Transverse colon (tissue), 4 donors: Measurements from ENCODE around the gene LRRK2. TPM values are rescaled to one million over a fixed set of nuclear protein-coding genes. Genes with fewer than 3 reads are reported as not detected.

Source experiments
- DNase-seq: peaks from one replicate; pipeline ENCODE4 v3.0.0-alpha.2; 2019
- H3K27ac ChIP-seq, 4 donors: fragments of 200-600 bp; sonication (generic); 2 replicates each; pipeline ENCODE4 v1.5.1; 2016 to 2018; ENCODE audit warnings: inconsistent platforms in 4 of 4
- H3K27me3 ChIP-seq: fragments of 200-600 bp; sonication (generic); 2 replicates; pipeline ENCODE4 v1.5.1; 2017; ENCODE audit warnings: inconsistent platforms
- H3K36me3 ChIP-seq, 4 donors: fragments of 200-600 bp; sonication (generic); 2 replicates each; pipeline ENCODE4 v1.5.1; 2017 to 2019; ENCODE audit warnings: inconsistent platforms in 4 of 4
- H3K4me1 ChIP-seq, 4 donors: fragments of 200-600 bp; sonication (generic); 2 replicates each; pipeline ENCODE4 v1.5.1; 2017 to 2020; ENCODE audit warnings: inconsistent platforms in 4 of 4
- H3K4me3 ChIP-seq, 4 donors: fragments of 200-600 bp; sonication (generic); 1 replicate in 1 of 4; 2 replicates in 3 of 4; pipeline versions ENCODE4 v1.5.1 to v1.6.1; 2017 to 2019; ENCODE audit warnings: inconsistent platforms in 4 of 4
- H3K9me3 ChIP-seq, 2 donors: fragments of 200-600 bp; sonication (generic); 2 replicates each; pipeline ENCODE4 v1.5.1; 2017 to 2019; ENCODE audit warnings: inconsistent platforms in 2 of 2
- EP300 ChIP-seq: sonication (generic); formaldehyde crosslinking; IDR thresholded peaks from one replicate; pipeline ENCODE4 v1.6.1; 2017; ENCODE audit warnings: antibody characterized with exemption, low read depth
- POLR2A ChIP-seq: fragments of 450-650 bp; IDR thresholded peaks from one replicate; pipeline ENCODE4 v1.6.1; 2016; ENCODE audit warnings: antibody characterized with exemption, mild to moderate bottlenecking, moderate library complexity
- POLR2AphosphoS5 ChIP-seq, 3 donors: sonication (generic); formaldehyde crosslinking; IDR thresholded peaks; one replicate each; pipeline ENCODE4 v1.6.1; 2016; ENCODE audit warnings: antibody characterized with exemption in 3 of 3
- WGBS, 2 donors: methylation state at CpG; one replicate each; pipeline ENCODE4 v1.1.5; 2018; ENCODE audit warnings: low coverage in 1 of 2; 5-methylcytosine and 5-hydroxymethylcytosine counted together
- in situ Hi-C, 4 donors: fragments of 200-750 bp; cut with MboI; loops; one replicate each; pipeline versions ENCODE4 v1.15.0 to v1.15.1; 2017; ENCODE audit warnings: low sequenced_read_pairs in 3 of 4, low pct_ligation_motif_present in 1 of 4, low pct_unique_long_range_greater_than_20kb in 1 of 4
- intact Hi-C: fragments of 100-400 bp; cut with DNase I; formaldehyde crosslinking; loops from one replicate; pipeline ENCODE4 v1.15.1; 2023; ENCODE audit warnings: low total_unique reads
- total RNA-seq, 4 donors: library from RNA; depleted of rRNA; stranded (reverse); fragments of >200 nt; gene quantifications; one replicate each; pipeline ENCODE4 v1.1.0, GENCODE V29; 2016
- TF ChIP-seq, protein P1 (sequence below), 5 experiments: fragments of 200-600 bp in 3 of 5; fragments of 450-650 bp in 2 of 5; sonication (generic) in 3 of 5; IDR thresholded peaks; 1 replicate in 2 of 5; 2 replicates in 3 of 5; pipeline ENCODE4 v1.5.1; 2016 to 2017; ENCODE audit warnings: antibody characterized with exemption in 5 of 5, inconsistent platforms in 3 of 5, mild to moderate bottlenecking in 2 of 5, moderate library complexity in 1 of 5

Gene LRRK2
- total RNA-seq, 4 donors from 2014 or later, result 1.9 to 30.8 (median 7.9) TPM

DNA sequence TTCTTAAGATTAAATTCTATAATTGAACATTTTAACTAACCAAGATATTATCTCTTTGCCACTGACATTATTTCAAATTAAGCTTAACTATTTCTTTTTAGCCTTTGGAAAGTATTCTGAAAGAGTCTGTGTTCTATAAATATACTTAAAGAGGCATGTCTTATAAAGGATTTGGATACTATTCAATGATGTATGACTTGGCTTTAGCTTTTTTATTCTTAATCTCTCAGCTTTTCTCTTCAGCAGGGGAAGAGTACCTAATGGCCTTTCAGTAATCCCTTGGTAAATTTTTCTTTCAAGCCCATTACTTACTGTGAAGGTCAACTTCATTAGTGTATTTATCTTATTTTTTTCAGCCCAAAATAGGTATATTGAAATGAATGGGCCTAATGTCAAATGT, 113.8 kb downstream of the LRRK2 start:
- DNase-seq, result no peak
- intact Hi-C loops (no loop called here), in situ Hi-C loops (no loop called here)
- Histone ChIP-seq H3K4me1 (no peaks in the 10 kb centered on the region), H3K4me3 (no peak overlapping the region), H3K27me3 (no peaks in the 10 kb centered on the region), H3K9me3 (no peaks in the 10 kb centered on the region), H3K36me3 (no peaks in the 10 kb centered on the region), H3K27ac (no peak overlapping the region)
- no peak for TF ChIP-seq EP300
- TF ChIP-seq, protein P1, sequence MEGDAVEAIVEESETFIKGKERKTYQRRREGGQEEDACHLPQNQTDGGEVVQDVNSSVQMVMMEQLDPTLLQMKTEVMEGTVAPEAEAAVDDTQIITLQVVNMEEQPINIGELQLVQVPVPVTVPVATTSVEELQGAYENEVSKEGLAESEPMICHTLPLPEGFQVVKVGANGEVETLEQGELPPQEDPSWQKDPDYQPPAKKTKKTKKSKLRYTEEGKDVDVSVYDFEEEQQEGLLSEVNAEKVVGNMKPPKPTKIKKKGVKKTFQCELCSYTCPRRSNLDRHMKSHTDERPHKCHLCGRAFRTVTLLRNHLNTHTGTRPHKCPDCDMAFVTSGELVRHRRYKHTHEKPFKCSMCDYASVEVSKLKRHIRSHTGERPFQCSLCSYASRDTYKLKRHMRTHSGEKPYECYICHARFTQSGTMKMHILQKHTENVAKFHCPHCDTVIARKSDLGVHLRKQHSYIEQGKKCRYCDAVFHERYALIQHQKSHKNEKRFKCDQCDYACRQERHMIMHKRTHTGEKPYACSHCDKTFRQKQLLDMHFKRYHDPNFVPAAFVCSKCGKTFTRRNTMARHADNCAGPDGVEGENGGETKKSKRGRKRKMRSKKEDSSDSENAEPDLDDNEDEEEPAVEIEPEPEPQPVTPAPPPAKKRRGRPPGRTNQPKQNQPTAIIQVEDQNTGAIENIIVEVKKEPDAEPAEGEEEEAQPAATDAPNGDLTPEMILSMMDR (IDR thresholded peaks at IDR 0.05), result no peak
- TF ChIP-seq POLR2A, result no peak
- TF ChIP-seq POLR2AphosphoS5 (IDR thresholded peaks at IDR 0.05), result no peak

DNA sequence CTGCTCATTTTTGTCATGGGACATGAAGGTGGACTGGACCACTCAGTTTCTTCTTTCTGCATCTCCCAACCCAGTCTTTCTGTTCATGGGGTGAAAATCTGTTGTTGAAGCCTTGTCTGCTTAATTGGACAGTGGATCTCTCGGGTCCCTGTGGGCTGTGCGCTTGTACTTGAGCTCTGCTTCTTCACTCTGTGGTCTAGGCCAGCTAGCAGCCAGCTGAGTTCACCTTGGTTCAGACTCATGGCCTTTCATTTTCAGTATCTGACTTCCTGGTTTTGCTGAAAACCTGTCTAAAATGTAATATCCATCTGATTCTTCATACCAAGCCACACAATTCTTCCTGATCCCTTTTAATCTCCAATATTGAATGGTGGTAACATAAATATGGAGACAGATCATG, 117.2 kb downstream of the LRRK2 start:
- Histone ChIP-seq H3K9me3 (no peaks in the 10 kb centered on the region), H3K27me3 (no peaks in the 10 kb centered on the region), H3K36me3 (no peaks in the 10 kb centered on the region), H3K4me3 (no peak overlapping the region), H3K4me1 (no peaks in the 10 kb centered on the region), H3K27ac (no peak overlapping the region)
- no peak for TF ChIP-seq POLR2AphosphoS5 (IDR thresholded peaks at IDR 0.05)
- TF ChIP-seq EP300, result no peak
- TF ChIP-seq POLR2A, result no peak
- TF ChIP-seq, protein P1 (IDR thresholded peaks at IDR 0.05), result no peak
- no peak for DNase-seq
- intact Hi-C loops (no loop called here), in situ Hi-C loops (no loop called here)
- 94% methylated on average over 2 of the region's 2 CpGs; no CpG with 5 or more reads in 1 of the 2 donors for WGBS, 2 donors

DNA sequence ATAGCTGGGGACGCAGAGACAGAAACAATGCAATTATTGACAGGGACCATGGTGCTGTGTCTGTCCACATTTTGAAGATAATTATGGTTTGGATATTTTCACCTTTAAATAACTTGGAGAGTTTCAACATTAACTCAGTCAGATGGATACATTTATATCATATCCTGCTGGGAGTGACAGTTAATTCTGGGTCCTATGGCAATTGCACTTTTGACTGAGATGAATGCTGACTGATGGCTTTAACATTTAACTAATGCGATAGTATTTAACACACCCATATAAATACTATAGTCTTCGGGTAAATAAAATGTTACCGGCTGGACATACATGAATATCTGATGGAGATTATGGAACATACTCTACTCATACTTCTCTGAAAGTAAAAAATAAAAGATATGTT, 118.3 kb downstream of the LRRK2 start:
- intact Hi-C loops (no loop called here), in situ Hi-C loops (no loop called here)
- Histone ChIP-seq H3K9me3 (no peaks in the 10 kb centered on the region), H3K27ac (no peak overlapping the region), H3K27me3 (no peaks in the 10 kb centered on the region), H3K4me1 (no peaks in the 10 kb centered on the region), H3K36me3 (no peaks in the 10 kb centered on the region), H3K4me3 (no peak overlapping the region)
- WGBS, 2 donors, result 68 to 71% methylated on average over 4 of the region's 4 CpGs
- TF ChIP-seq, protein P1 (IDR thresholded peaks at IDR 0.05), result no peak
- TF ChIP-seq EP300 (no peak), POLR2A (no peak), POLR2AphosphoS5 (IDR thresholded peaks at IDR 0.05) (no peak)
- DNase-seq, result no peak

DNA sequence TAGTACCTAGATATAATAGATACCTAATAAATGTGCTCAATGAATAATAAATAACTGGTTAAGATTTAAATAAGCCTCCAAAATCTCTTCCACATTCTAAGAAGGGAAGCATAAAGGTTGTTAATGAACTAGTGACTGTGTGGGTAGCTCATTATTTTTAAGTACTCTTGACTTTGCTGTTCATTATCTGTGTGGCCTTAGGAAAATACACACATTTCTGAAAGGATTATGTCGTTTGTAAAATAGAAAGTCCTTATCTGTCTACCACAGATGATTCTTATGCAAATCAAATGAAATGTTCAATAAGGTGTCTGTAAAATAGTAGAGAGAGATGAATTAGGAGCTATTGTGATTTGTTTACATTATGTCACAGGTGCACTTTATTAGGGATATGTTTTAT, 119.5 kb downstream of the LRRK2 start:
- intact Hi-C loops (no loop called here), in situ Hi-C loops (no loop called here)
- H3K27me3 ChIP-seq, result no peaks in the 10 kb centered on the region
- TF ChIP-seq EP300, result no peak
- TF ChIP-seq POLR2AphosphoS5 (IDR thresholded peaks at IDR 0.05), result no peak
- no peak for TF ChIP-seq POLR2A
- TF ChIP-seq, protein P1 (IDR thresholded peaks at IDR 0.05), result no peak
- H3K4me3 ChIP-seq, result no peak overlapping the region
- 47 to 59% methylated on average over 1 of the region's 1 CpG for WGBS, 2 donors
- DNase-seq, result no peak
- H3K27ac ChIP-seq, result no peak overlapping the region
- no peaks in the 10 kb centered on the region for H3K4me1 ChIP-seq
- H3K36me3 ChIP-seq, result no peaks in the 10 kb centered on the region
- H3K9me3 ChIP-seq, result no peaks in the 10 kb centered on the region
